Neutrophil (primary cell): ENCODE results near the gene RBBP8NL.

Source experiments
- H3K27ac ChIP-seq: fragments of 200-600 bp; sonication (generic); 2 replicates; pipeline ENCODE4 v1.5.1; 2016; ENCODE audit warnings: mild to moderate bottlenecking, moderate library complexity
- H3K27me3 ChIP-seq: fragments of 200-600 bp; sonication (generic); 2 replicates; pipeline ENCODE4 v1.6.0; 2016; ENCODE audit warnings: mild to moderate bottlenecking
- H3K36me3 ChIP-seq: fragments of 200-600 bp; sonication (generic); 2 replicates; pipeline ENCODE4 v1.5.1; 2017
- H3K4me1 ChIP-seq, 2 experiments: fragments of 200-600 bp in 1 of 2; sonication (generic) in 1 of 2; 1 replicate in 1 of 2; 2 replicates in 1 of 2; pipeline versions ENCODE4 v1.5.1 to v1.6.1; 2013 to 2016; ENCODE audit warnings: low read depth in 1 of 2, low read length in 1 of 2, mild to moderate bottlenecking in 1 of 2, moderate library complexity in 1 of 2; ENCODE audit not compliant: control insufficient read depth in 1 of 2, insufficient read depth in 1 of 2
- H3K4me3 ChIP-seq, 2 experiments: fragments of 200-600 bp in 1 of 2; sonication (generic) in 1 of 2; 1 replicate in 1 of 2; 2 replicates in 1 of 2; pipeline ENCODE4 v1.5.1; 2013 to 2016; ENCODE audit warnings: low read depth in 1 of 2, low read length in 1 of 2, mild to moderate bottlenecking in 1 of 2, moderate library complexity in 1 of 2
- H3K9me3 ChIP-seq: fragments of 200-600 bp; sonication (generic); 2 replicates; pipeline ENCODE4 v1.5.1; 2016
- TF ChIP-seq, protein P1 (sequence below): fragments of 200-600 bp; sonication (generic); IDR thresholded peaks from 2 replicates; pipeline ENCODE4 v1.5.1; 2016; ENCODE audit warnings: antibody characterized with exemption

RBBP8NL gene

DNA sequence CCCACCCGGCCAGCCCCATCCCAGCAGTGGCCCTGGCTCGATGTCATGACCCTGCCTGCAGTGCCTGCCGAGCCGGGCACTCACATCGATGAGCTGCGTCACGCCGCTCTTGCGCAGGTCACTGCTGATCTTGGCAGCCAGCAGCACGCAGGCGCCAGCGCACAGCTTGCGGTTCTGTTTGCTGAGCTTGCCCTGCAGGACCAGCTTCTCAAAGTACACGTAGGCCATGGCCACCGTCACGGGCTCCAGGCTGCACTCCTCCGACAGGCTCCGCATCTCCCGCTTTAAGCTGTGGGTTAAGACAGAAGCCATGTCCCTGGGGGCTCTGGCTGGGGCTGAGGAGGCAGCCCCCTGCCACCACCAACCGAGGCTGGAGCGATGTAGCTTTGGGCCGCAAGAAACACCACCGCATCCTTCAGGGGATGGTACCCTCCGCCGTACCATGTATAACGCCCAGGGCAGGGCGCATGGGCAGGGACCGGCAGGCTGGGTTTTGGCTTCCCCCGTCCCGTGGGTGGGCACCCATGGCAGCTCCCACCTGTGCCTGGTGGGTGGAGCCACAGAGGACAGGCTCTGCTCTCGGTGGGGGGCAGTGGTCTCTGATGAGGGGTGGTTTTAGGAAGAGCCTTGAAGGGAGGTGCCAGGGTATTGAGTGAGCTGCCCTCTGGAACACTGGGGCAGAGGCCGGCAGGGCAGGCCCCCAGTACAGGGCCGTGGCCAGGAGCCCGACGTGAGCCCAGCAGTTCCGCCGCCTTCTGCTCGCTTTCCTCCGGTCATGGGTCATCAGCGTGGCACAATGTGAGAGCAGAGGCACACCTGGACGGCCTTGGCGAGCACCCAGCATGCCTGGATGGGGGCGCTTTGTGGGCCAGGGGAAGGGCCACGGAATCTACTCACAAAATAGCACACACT lies 35.9 kb downstream of the RBBP8NL start:
- TF ChIP-seq, protein P1, sequence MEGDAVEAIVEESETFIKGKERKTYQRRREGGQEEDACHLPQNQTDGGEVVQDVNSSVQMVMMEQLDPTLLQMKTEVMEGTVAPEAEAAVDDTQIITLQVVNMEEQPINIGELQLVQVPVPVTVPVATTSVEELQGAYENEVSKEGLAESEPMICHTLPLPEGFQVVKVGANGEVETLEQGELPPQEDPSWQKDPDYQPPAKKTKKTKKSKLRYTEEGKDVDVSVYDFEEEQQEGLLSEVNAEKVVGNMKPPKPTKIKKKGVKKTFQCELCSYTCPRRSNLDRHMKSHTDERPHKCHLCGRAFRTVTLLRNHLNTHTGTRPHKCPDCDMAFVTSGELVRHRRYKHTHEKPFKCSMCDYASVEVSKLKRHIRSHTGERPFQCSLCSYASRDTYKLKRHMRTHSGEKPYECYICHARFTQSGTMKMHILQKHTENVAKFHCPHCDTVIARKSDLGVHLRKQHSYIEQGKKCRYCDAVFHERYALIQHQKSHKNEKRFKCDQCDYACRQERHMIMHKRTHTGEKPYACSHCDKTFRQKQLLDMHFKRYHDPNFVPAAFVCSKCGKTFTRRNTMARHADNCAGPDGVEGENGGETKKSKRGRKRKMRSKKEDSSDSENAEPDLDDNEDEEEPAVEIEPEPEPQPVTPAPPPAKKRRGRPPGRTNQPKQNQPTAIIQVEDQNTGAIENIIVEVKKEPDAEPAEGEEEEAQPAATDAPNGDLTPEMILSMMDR, result no peak

DNA sequence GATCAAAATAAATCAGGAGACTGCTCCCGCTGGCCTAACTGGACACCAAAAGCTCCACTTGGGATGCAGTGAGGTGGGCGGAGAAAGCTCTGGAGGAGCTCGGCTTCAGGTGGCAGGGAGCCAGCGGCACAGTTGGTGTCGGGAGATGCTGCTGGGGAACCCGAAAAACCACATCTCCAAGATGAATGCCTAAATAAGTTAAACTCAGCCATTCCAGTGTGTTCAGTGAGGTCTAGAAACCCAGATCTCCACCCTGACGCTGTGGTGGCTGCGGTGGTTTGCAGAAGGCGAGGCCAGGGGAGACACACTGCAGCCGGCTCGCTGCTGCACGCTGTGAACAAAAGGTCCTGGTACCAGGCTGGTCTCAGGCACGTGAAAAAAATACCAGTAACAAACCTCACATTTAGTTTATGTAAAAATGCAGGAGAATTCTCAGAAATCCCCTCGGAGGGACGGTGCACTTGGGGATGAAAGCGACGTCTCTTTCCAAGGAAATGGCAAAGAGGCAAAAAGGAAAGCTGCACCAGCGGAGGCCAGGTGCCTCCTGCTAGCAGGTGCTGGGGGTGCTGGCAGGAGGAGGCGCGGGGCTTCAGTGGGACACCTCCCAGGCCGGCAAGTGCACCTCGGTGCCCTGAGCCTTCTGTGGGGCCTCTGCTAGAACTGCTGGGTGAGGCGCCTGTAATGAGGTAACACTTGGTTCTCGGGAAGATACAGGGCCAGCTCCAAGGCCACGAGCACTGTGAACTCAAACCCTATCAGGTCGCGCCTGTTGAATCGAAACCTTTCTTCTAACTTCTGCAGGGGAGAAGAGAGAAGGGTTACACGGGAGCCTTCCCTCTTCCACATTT lies 36.8 kb downstream of the RBBP8NL start:
- peaks cover 69% of the 10 kb centered on the region for H3K36me3 ChIP-seq

More for the DNA sequence above, 35.9 kb downstream of the RBBP8NL start:
- H3K9me3 ChIP-seq, result no peaks in the 10 kb centered on the region
- H3K27ac ChIP-seq, result no peak overlapping the region
- no peaks in the 10 kb centered on the region for H3K27me3 ChIP-seq
- peaks cover 78% of the 10 kb centered on the region for H3K36me3 ChIP-seq
- H3K4me1 ChIP-seq, result peaks cover 11 to 13% of the 10 kb centered on the region in 2 experiments
- no peak overlapping the region for H3K4me3 ChIP-seq

DNA sequence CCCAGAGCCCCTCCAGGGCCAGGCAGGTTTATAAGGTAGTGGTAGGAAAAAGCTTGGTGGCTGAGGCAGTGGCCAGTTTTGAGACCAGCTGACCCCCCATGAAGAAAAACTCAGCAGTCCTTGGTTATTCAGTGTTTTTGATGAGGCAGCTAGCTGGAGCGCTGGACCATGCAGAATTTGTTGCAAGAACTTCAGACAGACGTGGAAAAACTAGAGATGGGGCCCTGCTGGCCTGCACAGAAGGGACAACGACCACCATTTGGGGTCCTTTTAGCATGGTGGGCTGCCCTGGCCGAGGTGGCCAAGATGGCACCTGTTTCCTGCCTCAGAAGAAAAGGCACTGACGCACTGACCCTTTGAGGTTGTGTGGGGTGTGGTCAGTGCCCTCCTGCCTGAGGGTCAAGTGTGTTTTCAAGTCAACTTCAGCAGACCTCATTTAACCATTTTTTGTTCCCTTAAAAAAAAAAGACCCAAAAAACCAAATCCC lies 37.7 kb downstream of the RBBP8NL start:
- TF ChIP-seq, protein P1, result no peak
- Histone ChIP-seq H3K36me3 (peaks cover 63% of the 10 kb centered on the region), H3K27me3 (no peaks in the 10 kb centered on the region), H3K4me3 (no peak overlapping the region), H3K27ac (no peak overlapping the region), H3K4me1 (peaks cover 20 to 27% of the 10 kb centered on the region in 2 experiments), H3K9me3 (no peaks in the 10 kb centered on the region)

More for the DNA sequence above, 36.8 kb downstream of the RBBP8NL start:
- Histone ChIP-seq H3K4me3 (no peak overlapping the region), H3K27ac (no peak overlapping the region), H3K4me1 (peaks cover 19 to 22% of the 10 kb centered on the region in 2 experiments), H3K27me3 (no peaks in the 10 kb centered on the region), H3K9me3 (no peaks in the 10 kb centered on the region)
- TF ChIP-seq, protein P1, result no peak

DNA sequence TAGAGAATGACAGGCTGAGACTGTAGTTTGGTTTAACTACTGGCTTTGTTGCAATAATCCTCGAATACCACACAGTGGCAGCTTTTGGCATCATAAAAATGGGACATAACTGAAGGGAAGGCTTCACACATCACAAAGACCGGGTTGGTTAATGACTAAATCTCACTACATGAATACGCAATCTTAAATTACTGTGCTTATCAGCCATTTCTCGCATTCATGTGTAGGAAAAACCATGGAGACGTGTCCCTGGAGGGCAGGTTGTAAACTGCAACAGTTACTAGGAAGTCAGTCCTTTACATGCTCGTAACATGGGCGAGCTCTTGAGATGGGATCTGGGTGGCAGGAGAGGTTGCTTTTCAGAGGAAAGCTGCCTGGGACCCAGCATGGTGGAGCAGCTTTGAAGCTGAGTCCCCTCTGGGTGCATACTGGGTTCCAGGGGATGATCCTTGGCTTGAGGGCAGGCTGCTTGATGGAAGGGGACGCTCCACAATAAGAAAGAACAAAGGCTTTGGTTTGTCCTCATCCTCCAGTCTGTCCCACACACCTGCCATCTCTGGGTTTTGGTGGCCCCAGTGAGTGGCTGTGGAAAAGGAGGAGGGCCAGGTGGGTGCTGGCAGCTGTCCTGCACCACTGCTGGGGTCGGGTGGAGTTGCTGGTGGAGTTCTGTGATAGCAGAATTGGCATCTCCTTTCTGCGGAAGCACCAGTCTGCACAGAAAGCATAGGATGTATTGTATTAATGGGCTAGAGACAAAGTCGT lies 38.3 kb downstream of the RBBP8NL start:
- Histone ChIP-seq H3K27ac (no peak overlapping the region), H3K9me3 (no peaks in the 10 kb centered on the region), H3K36me3 (peaks cover 57% of the 10 kb centered on the region), H3K4me1 (peaks cover 20 to 27% of the 10 kb centered on the region in 2 experiments), H3K4me3 (no peak overlapping the region), H3K27me3 (no peaks in the 10 kb centered on the region)
- TF ChIP-seq, protein P1, result no peak
